ENCODE results near the gene ZNF282. TPM values are rescaled to one million over a fixed set of nuclear protein-coding genes. Genes with fewer than 3 reads are reported as not detected.

The ZNF282 gene
- total and polyA plus RNA-seq, 9 of the 15 experiments (the other 6 are each of a cell fraction or from before 2014, with no cell fraction given): 0.76 to 58.6 (median 17.4) TPM

- TF ChIP-seq CREB1 (IDR thresholded peaks at IDR 0.05) (no peak), CREB1 (CRISPR knock-in tag; IDR thresholded peaks at IDR 0.05) (no peak), DEAF1 (CRISPR knock-in tag; IDR thresholded peaks at IDR 0.05) (no peak), HDGF (IDR thresholded peaks at IDR 0.05) (no peak), SMAD2 (IDR thresholded peaks at IDR 0.05; ENCODE audit: low read depth, low read length) (no peak), BCOR (IDR thresholded peaks at IDR 0.05) (no peak), ZNF280B (CRISPR knock-in tag; IDR thresholded peaks at IDR 0.05) (no peak), PYGO2 (tag; IDR thresholded peaks at IDR 0.05) (no peak), NCOA1 (IDR thresholded peaks at IDR 0.05; ENCODE audit: low read depth) (no peak)
Measured at GRCh38 chr7:149257146-149257545, 61.8 kb downstream of the ZNF282 start (continued).
